PFSK-1 (cell line): ENCODE results near the gene IMPA2.

Experiments
- FOXP2 ChIP-seq: optimal IDR thresholded peaks from 2 replicates; pipeline ENCODE3; 2011; ENCODE audit warnings: borderline replicate concordance, control low read depth, inconsistent platforms; ENCODE audit not compliant: insufficient read depth; ENCODE audit errors: extremely low read length, extremely low read depth
- POLR2AphosphoS5 ChIP-seq: IDR thresholded peaks from 2 replicates; pipeline ENCODE4 v1.6.1; 2012; ENCODE audit warnings: low read depth, mild to moderate bottlenecking, control low read depth, low read length, moderate library complexity
- SIN3A ChIP-seq: IDR thresholded peaks from 2 replicates; pipeline ENCODE4 v1.6.1; 2012; ENCODE audit warnings: mild to moderate bottlenecking, low read length, moderate library complexity, borderline replicate concordance; ENCODE audit not compliant: insufficient read depth
- TF ChIP-seq, protein P1 (sequence below), 2 experiments: IDR thresholded peaks; 2 replicates each; pipeline versions ENCODE4 v1.6.1 to v1.8.0; 2011 to 2012; ENCODE audit warnings: low read depth in 2 of 2, low read length in 2 of 2, control low read depth in 1 of 2, inconsistent platforms in 1 of 2, mild to moderate bottlenecking in 1 of 2, moderate library complexity in 1 of 2; ENCODE audit not compliant: insufficient read depth in 1 of 2

GRCh38 chr18:12003894-12004293 lies 22.6 kb downstream of the IMPA2 start:
- TF ChIP-seq, protein P1, sequence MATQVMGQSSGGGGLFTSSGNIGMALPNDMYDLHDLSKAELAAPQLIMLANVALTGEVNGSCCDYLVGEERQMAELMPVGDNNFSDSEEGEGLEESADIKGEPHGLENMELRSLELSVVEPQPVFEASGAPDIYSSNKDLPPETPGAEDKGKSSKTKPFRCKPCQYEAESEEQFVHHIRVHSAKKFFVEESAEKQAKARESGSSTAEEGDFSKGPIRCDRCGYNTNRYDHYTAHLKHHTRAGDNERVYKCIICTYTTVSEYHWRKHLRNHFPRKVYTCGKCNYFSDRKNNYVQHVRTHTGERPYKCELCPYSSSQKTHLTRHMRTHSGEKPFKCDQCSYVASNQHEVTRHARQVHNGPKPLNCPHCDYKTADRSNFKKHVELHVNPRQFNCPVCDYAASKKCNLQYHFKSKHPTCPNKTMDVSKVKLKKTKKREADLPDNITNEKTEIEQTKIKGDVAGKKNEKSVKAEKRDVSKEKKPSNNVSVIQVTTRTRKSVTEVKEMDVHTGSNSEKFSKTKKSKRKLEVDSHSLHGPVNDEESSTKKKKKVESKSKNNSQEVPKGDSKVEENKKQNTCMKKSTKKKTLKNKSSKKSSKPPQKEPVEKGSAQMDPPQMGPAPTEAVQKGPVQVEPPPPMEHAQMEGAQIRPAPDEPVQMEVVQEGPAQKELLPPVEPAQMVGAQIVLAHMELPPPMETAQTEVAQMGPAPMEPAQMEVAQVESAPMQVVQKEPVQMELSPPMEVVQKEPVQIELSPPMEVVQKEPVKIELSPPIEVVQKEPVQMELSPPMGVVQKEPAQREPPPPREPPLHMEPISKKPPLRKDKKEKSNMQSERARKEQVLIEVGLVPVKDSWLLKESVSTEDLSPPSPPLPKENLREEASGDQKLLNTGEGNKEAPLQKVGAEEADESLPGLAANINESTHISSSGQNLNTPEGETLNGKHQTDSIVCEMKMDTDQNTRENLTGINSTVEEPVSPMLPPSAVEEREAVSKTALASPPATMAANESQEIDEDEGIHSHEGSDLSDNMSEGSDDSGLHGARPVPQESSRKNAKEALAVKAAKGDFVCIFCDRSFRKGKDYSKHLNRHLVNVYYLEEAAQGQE (IDR thresholded peaks at IDR 0.05; ENCODE audit: insufficient read depth in 1 of 2, low read depth in 2 of 2, low read length in 2 of 2), result no peak
- TF ChIP-seq POLR2AphosphoS5 (no peak), SIN3A (no peak), FOXP2 (no peak)
